GM21717 (cell line): ENCODE data around the gene UTF1.
"Not testable (repeated sequence)": the region's sequence is repeated elsewhere in the genome, so short reads cannot be mapped to it uniquely, and the experiment has no call there.

Experiments used
- ATAC-seq: cut with Tn5 transposase; IDR thresholded peaks from one replicate; pipeline ENCODE4 v1.9.1; 2021; ENCODE audit warnings: mild to moderate bottlenecking, moderate library complexity; ENCODE audit not compliant: unreplicated experiment

Gene UTF1

DNA sequence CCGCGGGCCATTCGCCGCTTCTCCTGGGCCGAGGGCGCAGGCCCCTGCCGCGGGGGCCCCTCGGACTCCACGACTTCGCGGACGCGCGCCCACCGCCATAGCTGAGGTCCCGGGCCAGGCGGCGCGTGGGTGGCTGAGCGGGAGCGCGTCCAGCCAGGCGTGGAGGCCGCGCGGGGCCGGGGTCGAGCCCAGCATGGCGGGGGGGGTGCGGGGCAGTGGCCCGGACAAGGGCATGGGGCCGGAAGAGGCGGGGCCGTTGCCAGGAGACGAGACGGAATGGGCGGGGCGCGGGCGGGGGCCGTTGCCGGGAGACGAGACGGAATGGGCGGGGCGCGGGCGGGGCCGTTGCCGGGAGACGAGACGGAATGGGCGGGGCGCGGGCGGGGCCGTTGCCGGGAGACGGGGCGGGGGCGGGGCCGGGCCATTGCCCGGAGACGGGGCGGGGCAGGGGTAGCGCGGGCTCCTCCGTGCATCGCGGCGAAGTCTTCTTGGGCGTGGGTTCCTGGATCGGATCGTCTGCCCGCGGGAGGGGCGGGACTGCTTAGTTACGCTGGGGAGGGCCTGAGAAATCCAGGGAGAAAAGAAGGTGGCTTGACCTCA, 31.8 kb downstream of the UTF1 start:
- peak; percentile 44 for ATAC-seq

DNA sequence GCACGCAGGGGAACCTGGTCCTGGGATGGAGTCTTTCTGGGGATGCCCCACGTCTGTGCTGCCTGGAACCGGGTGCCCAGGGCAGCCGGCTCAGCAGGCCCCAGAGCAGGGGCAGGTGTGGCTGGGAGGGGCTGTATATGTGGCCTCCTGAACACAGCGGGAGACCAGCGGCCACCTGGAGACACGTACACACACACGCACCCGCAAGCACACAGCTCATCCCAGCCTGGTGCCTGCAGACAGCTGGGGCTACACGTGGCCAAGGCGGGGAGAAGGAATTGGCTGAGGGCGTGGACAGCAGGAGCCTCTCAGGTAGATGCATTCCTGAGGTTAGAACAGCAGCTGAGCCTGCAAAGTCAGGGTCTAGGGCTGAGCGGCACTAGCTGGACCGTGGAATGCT, 32.7 kb downstream of the UTF1 start:
- ATAC-seq, result no peak

DNA sequence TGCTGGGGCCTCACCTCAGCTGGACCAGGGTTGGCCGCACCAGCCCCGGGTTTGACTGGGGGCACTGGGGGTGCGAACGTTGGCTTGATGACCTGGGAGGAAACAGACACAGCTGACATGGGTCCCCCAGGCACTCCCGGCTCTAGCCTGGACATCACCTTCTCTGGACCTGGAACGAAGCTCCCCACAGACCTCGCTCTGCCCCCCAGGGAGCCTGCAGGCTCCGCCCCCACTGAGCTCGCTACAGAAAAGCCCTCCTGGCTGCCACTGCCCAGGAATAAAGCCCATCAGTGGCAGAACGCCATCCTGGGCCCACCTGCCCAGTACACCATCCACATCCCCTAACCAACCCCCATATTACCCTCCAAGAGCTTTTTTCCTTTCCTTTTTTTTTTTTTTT, 33.7 kb downstream of the UTF1 start:
- ATAC-seq, result no peak

DNA sequence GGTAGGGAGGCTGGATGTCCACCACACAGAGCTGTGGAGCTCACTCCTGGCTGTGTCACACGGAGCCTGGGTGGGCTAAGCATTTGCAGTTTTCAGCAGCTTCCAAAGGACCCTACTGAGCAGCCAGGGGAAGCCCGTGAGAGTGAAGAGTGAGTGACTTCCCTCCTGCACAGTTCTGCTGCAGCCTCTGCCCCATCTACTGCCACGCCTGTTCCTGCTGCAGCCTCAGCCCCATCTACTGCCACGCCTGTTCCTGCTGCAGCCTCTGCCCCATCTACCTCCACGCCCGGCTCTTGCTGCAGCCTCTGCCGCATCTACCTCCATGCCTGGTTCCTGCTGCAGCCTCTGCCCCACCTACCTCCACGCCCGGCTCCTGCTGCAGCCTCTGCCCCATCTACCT, 34.4 kb downstream of the UTF1 start:
- ATAC-seq, result no peak

DNA sequence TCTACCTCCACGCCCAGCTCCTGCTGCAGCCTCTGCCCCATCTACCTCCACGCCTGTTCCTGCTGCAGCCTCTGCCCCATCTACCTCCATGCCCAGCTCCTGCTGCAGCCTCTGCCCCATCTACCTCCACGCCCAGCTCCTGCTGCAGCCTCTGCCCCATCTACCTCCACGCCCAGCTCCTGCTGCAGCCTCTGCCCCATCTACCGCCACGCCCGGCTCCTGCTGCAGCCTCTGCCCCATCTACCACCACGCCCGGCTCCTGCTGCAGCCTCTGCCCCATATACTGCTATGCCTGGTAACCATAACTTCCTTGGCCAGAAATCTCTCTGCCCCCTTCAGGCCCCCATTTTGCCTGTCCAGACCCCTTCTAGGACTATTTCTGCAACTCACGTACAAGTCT, 35.0 kb downstream of the UTF1 start:
- not testable (repeated sequence) for ATAC-seq

DNA sequence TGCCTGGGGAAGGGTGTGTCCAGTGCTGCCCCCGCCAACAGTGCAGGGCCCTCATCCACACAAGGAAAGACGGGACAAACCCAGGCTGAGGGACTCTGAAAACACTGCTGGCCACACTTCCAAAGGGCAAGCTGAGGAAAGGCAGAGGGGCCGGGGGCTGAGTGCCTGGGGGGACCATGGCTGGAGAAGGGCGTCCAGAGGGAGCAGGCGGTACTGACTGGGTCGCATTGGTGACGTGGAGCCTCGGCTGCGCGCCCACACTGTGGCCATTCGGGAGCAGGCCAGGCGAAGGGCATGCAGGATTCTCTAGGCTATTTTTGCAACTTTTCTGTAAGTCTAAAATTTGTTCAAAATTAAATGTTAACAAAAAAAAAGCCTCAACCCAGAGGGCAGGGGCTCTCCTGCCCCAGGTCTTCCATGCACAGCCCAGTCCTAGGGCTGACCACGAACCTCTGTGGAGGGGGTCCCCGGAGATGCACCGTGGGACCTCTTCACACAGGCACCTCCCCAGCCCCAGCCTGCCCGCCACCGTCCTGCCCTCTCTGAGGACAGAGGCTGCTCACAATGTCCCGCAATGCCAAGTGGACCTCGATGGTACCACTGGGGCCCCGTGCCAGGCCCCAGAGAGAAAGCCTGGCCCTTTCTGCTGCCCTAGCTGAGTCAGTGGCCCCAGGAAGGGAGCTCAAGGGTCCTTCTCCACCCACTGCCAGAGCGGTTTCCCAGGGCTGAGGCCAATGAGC, 36.2 kb downstream of the UTF1 start:
- no peak for ATAC-seq

DNA sequence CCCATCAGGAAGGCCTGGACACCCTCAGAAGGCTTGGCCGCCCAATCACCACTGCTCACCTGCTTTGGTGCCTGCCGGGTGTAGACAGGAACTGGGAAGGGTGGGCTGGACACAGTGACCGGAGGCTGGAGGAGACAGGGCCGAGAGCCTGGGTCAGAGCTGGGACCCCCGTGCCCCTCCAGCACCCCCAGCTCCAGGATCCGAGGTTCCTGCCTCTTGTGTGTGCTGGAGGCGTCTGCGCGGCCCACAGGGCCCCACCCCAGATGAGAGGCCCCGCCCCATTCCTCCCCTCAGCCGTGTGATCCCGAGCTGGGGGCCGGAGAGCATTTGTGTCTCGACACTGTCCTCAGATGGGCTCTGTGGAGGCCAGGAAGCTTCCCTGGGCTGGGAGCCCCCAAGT, 37.3 kb downstream of the UTF1 start:
- no peak for ATAC-seq

DNA sequence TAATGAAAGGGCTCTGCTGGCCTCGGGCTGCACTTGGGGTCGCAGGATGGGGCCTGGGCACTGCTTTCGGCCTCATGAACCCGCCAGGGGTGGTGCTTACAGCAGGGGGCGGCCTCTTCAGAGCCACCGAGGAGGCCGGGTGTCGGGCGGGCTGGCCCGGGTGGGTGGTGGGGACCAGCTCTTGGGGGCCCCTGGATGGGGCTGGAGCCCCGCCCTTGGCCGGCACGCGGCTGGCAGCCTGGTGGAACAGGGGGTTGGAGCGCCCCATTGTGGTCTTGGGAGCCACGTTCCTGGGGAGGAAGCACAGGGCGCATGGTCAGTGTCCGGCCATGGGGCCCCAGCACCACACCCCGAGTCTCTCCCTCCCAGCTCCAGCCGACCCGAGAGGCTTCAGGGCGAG, 37.8 kb downstream of the UTF1 start:
- no peak for ATAC-seq

DNA sequence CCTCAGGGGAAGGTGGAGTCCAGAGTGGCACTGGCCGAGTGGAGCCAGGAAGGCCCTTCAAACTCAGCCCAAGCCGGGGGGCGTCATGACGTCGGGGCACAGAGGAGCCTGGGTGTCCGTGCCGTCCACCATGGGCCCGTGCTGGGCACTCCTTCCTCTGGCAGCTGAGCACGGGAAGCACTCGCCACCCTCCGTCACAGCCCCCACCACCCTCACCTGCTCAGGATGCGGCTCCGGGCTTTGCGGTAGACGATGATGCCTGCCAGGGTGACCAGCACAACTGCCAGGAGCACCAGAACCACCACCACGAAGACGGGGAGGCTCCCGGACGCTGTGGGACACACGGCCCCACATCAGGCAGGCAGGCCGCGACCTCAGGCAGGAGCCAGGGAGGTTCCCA, 38.5 kb downstream of the UTF1 start:
- ATAC-seq, result no peak

DNA sequence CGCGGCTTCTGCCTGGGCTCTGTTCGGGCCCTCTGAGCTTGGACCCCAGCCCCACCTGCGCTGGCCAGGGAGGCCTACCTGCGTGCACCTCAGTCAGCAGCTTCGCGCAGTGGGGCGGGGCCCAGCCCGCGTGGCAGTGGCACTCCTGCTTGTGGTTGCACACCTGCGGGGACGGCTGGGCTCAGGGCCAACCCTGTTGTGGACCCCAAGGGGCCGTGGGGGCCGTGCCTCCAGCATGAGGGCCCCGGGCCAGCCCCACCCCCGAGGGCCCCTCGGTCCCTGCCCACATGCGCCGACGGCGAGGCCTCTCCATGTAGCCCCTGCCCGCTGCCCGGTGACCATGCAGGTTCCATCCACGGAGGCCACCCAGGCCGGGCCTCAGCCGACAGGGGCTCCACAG, 39.4 kb downstream of the UTF1 start:
- ATAC-seq, result no peak

DNA sequence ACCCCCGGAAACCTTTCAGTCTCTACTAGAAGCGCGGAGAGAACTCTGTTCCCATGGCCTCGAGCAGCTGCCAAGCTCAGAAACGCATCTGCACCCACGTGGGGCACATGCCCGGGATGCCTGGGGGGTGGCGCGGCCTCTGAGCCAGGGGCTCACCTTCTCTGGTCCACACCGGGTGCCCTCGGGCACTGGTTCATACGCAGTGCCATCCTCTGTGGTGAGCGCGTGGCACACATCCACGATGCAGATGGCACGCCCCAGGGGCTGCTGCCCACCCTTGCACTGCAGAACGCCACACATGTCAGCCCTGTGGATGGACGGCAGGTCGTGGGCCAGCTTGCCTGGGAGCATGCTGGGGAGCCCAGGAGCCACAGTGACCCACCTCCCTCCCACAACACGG, 40.2 kb downstream of the UTF1 start:
- no peak for ATAC-seq

DNA sequence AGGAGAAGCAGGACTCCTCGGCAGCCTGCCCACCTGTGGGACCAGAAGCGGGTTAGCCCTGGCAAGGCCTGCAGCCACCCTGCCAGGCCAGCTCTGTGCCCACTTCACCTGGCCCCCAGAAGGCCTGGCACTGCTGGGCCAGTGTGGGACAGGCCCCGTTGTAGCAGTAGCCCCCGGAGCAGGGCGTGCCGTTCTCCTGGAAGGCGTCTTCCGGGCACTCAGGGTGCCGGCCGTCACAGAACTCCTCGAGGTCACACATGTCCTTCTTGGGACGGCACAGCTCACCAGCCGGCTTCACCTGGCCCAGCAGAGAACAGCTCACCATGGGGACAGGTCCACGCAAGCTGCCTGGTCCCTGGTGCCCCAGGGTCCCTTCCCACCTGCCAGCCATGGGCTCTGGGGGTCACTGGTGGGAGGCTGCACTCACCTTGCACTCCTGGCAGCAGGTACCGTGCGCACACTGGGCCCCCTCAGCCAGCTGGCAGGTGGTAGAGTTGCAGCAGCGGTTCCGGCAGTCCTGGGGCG, 40.8 kb downstream of the UTF1 start:
- no peak for ATAC-seq

DNA sequence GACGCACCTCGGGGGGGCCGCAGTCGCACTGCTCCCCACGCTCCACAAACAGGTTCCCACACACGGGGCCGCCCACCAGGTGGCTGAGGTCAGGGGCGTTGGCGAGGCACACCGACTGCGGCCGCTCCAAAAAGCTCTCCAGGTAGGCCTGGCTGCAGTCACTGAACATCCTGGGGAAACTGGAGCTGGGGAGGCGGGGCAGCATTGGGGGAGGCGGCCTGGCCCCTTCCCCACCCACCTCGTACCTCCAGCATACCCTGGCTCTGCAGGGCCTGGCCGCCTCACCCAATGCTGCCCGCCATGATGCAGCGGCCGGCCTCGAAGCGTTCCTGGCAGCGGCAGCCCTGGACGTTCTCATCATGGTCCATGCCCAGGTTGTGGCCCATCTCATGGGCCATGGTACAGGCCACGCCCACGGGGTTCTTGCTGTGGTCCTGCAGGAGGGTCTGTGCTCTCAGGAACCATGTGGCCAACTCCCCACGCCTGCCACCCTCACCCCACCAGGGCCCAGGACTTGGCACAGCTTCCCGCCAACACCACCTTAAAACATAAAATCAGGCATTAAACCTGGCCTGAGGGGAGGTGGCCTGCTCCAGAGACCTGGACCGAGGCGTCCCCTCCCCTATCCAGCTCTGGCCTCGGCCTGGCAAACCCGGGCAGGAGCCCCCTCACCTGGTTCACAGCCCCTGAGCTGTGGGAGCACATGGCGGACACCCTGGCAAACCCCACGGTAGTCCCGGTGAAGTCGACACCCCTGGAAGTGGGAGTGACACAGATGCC, 41.7 kb downstream of the UTF1 start:
- no peak for ATAC-seq

DNA sequence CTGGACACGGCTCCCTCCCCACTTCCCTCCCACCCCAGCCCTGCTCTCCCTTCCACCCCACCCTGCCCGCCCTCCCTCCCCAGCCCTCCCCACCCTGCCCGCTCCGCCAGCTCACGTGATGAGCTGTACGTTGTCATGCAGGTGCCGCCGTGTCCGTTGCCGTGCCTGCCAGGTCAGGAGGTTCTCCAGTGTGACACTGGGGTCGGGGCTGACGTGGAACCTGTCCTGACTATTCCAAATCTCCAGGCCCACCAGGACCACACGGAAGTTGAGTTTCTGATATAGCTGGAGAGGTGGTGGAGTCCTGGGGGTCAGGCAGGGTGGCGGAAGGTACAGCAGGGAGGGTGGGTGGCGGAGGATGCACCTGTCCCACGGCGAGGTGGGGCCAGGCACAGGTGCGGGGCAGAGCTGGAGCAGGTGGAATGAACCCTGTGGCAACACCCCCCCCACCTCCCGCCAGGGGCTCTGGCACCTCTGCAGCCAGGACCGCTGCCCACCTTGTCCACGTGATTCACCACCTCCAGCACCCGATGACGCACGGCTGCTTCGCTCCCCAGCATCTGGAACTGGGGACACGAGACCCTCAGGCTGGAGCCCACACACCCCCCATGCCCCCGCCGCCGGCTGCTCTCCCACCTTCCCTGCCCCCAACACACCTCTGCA, 42.4 kb downstream of the UTF1 start:
- no peak for ATAC-seq

DNA sequence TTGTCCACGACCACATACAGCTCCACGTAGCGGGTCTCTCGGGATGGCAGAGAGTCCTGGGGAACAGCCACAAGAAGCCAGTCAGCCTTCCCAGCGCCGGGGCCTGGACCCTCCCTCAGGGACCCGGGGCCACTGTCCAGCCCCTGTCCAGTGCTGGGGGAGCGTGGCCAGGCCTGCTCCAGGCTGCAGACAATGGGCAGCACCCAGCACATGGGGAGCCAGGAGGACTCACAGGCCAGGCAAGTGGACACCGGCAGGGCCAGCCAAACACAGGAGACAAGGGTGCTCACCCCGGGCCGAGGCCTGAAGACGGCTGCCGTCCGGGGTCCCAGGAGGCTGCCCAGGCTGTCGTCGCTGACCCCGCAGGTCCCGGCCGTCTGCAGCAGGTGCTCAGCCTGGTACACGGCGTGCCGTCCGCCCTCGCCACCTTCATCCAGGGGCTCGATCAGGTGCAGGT, 43.0 kb downstream of the UTF1 start:
- no peak for ATAC-seq

DNA sequence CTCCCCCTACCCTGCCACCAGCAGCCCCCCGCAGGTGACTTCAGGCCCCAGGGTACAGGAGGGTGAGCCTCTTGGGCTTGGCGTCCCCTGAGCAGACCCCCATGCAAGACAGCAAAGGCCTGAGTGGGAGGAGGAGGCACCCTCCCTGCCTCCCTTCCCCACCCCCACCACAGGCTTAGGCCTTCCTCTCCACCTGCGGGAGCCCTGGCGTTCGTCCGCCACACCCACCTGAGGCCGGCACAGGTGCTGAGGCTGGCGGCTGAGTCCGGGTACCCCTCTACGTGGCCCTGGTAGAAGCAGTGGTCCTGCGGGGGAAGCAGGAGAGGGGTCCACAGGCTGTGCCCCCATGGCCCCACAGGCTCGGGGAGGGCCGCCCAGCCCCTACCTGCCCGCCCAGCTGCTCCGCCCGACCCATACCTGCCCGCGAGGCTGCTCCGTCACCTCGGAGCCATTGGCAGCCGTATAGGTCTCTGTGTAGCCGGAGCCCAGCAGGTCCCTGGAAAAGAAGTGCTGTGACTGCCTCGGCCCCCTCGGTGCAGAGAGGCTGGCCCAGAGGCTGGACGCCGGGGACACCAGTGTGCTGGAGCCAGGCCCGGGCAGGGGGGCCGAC, 43.6 kb downstream of the UTF1 start:
- no peak for ATAC-seq

DNA sequence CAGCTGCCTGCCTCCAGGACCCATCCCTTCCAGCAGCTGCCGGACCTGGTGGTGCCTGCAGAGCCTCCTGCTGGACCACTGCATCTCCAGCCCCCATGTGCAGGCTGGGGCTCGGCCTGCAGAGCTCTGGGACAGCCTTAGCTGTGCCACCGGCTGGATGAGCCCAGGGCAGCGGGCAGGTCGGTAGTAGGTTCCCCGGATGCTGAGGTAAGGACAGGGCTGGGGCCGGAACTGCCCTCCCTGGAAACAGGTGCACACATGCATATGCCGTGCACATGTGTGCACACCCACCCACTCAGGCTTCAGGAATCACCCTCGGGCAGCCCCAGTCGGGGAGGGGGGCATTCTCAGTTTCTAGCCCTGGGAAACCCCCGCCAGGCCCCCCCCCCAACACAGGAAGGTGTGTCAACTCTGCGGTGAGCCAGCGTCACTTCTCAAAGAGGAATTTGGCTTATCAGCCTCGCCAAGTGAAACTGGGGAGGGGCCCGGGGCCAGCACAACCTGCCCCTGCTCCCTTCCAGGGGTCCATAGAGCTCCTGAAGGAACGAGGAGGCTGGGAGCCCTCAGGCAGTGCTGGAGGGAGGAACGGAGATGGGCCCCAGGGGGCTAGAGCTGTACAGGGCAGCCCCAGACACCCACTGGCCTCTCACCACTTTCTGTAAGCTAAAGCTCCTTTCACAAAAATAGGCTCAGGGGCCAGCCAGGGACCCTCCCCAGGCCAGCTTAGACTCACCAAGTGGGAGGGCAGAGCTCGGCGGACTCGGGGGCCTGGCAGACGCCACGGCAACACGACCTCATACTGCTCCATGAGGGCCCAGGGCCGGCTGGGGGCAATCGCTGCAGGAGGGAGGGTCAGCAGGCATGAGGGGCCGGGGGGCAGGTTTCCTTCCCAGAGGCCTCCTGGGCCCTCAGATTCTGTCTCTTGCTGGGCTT, 45.0 kb downstream of the UTF1 start:
- ATAC-seq, result peak; percentile 55

DNA sequence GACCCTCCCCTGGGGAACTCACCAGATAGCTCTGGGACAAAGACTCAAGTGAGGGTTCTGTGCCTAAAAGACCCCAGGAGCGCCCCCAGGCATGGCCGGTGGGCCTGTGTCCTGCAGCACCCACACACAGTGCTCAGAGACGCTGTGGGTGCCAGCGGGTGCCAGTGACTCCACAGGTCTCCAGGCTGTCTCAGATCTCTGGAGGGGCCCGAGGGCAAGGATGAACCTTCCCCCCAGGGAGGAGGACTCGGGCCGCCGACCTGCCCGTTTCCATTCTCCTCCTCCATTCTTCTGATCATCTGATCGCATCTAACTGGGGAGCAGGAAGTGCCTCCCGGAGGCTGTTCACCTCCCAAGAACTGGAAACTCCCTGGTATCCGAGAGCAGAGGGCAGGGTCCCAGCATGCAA, 45.7 kb downstream of the UTF1 start:
- peak; percentile 38 for ATAC-seq

DNA sequence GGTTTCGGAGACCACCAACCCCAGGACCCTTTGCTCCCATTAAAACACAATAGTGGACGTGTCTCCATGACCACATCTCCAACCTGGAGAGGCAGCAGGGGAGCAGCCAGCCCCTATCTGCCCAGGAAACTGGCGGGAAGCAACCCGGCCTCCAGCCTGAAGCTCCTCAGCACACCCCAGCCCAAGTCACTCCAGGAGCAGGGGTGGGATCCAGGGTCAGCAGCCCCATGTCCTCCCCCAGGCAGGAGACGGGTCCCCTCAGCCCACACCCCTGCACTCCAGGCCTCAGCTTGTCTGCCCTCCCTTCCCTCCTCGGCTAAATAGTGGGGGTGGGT, 46.0 kb downstream of the UTF1 start:
- ATAC-seq, result peak; percentile 0
